Subcutaneous abdominal adipose tissue (tissue), 5 donors: ENCODE results near the gene CH25H.

Source experiments
- H3K27ac ChIP-seq: one replicate; pipeline ENCODE4 v1.7.0; 2013; ENCODE audit warnings: low read depth, mild to moderate bottlenecking, inconsistent platforms, low read length, moderate library complexity
- H3K27me3 ChIP-seq, 5 donors: one replicate each; pipeline ENCODE4 v1.7.0; 2013; ENCODE audit warnings: low read length in 5 of 5, inconsistent platforms in 1 of 5; ENCODE audit not compliant: control insufficient read depth in 5 of 5, insufficient read depth in 4 of 5
- H3K36me3 ChIP-seq, 5 donors: one replicate each; pipeline ENCODE4 v1.7.0; 2013; ENCODE audit warnings: low read length in 5 of 5; ENCODE audit not compliant: control insufficient read depth in 5 of 5, insufficient read depth in 5 of 5
- H3K4me1 ChIP-seq, 5 donors: one replicate each; pipeline ENCODE4 v1.7.0; 2013; ENCODE audit warnings: low read length in 5 of 5, mild to moderate bottlenecking in 3 of 5, moderate library complexity in 1 of 5; ENCODE audit not compliant: control insufficient read depth in 5 of 5, insufficient read depth in 5 of 5
- H3K4me3 ChIP-seq, 5 donors: one replicate each; pipeline ENCODE4 v1.7.0; 2013; ENCODE audit warnings: low read length in 5 of 5, low read depth in 1 of 5
- H3K9ac ChIP-seq, 5 donors: one replicate each; pipeline ENCODE4 v1.7.0; 2013; ENCODE audit warnings: low read length in 5 of 5, mild to moderate bottlenecking in 4 of 5, moderate library complexity in 3 of 5
- H3K9me3 ChIP-seq, 5 donors: one replicate each; pipeline ENCODE4 v1.7.0; 2013; ENCODE audit warnings: low read length in 5 of 5; ENCODE audit not compliant: control insufficient read depth in 5 of 5
- donor health status: healthy.
- donor health status: healthy.
- donor health status: healthy.
- donor health status: healthy.
- donor health status: healthy.

Gene CH25H

GRCh38 chr10:89162596-89162995 is 44.5 kb downstream of the CH25H start:
- H3K27me3 ChIP-seq: no peaks in the 10 kb centered on the region
- H3K4me3 ChIP-seq: no peak overlapping the region
- no peaks in the 10 kb centered on the region for H3K36me3 ChIP-seq
- peak overlapping the region; percentile 64 for H3K27ac ChIP-seq
- H3K9me3 ChIP-seq: no peaks in the 10 kb centered on the region
- H3K4me1 ChIP-seq: peaks cover 0 to 39% (median 23%) of the 10 kb centered on the region in 5 donors
- H3K9ac ChIP-seq: no peak overlapping the region

DNA sequence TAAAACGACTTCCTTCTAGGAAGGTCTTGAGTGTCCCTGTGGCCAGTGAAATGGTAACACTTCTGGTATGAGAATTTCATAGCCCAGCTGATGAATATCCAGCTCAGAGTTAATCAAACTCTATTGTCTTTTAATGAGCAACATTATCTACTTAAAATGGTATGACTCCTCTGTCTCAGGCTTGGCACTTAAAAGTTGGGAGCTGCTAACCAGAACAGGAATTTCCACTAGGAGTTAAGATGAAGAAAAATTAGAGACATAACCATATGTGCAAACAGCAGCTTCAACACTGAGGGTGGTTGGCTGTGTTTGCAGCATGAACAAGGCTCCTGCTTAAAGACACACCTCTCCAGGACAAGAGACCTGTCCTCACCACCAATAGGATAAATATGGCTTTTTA is 46.8 kb downstream of the CH25H start:
- Histone ChIP-seq H3K4me3 (no peak overlapping the region), H3K9me3 (no peaks in the 10 kb centered on the region), H3K9ac (peak overlapping the region in 1 of 5 donors; percentile 47), H3K36me3 (no peaks in the 10 kb centered on the region), H3K27me3 (no peaks in the 10 kb centered on the region), H3K27ac (peak overlapping the region; percentile 61), H3K4me1 (peaks cover 0 to 36% (median 18%) of the 10 kb centered on the region in 5 donors)

DNA sequence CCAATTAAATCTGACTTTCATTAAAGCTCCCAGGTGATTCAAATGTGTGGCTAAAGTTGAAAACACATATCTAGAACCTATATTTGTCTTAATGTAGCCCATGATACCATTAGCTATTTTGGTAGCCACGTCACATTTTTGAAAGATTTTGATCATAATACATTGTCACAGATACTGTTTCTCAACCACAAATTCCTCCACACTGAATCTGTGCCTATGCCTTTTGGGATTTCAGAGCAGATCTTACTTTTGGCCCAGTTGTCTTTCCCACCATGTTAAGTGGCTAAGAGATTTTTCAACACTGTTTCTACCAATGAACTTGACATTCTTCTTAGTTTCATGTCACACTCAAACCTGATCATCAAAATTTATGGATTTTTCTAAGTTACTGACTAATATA is 47.4 kb downstream of the CH25H start:
- no peaks in the 10 kb centered on the region for H3K36me3 ChIP-seq
- no peaks in the 10 kb centered on the region for H3K27me3 ChIP-seq
- no peak overlapping the region for H3K4me3 ChIP-seq
- peak overlapping the region; percentile 61 for H3K27ac ChIP-seq
- H3K4me1 ChIP-seq: peaks cover 0 to 36% (median 18%) of the 10 kb centered on the region in 5 donors
- H3K9ac ChIP-seq: no peak overlapping the region
- no peaks in the 10 kb centered on the region for H3K9me3 ChIP-seq

- Histone ChIP-seq H3K9me3 (no peaks in the 10 kb centered on the region), H3K4me1 (peaks cover 0 to 34% (median 17%) of the 10 kb centered on the region in 5 donors), H3K27ac (peak overlapping the region; percentile 89), H3K27me3 (no peaks in the 10 kb centered on the region), H3K4me3 (no peak overlapping the region), H3K9ac (peak overlapping the region in 1 of 5 donors; percentile 51), H3K36me3 (no peaks in the 10 kb centered on the region)
Measured at GRCh38 chr10:89159316-89159715, 47.8 kb downstream of the CH25H start.

- Histone ChIP-seq H3K9ac (peak overlapping the region in 2 of 5 donors; percentile 35 to 51), H3K9me3 (no peaks in the 10 kb centered on the region), H3K27me3 (no peaks in the 10 kb centered on the region), H3K4me3 (no peak overlapping the region), H3K36me3 (no peaks in the 10 kb centered on the region), H3K4me1 (peaks cover 0 to 30% (median 8%) of the 10 kb centered on the region in 5 donors), H3K27ac (peak overlapping the region; percentile 89)
Measured at GRCh38 chr10:89158446-89158845, 48.7 kb downstream of the CH25H start.

DNA sequence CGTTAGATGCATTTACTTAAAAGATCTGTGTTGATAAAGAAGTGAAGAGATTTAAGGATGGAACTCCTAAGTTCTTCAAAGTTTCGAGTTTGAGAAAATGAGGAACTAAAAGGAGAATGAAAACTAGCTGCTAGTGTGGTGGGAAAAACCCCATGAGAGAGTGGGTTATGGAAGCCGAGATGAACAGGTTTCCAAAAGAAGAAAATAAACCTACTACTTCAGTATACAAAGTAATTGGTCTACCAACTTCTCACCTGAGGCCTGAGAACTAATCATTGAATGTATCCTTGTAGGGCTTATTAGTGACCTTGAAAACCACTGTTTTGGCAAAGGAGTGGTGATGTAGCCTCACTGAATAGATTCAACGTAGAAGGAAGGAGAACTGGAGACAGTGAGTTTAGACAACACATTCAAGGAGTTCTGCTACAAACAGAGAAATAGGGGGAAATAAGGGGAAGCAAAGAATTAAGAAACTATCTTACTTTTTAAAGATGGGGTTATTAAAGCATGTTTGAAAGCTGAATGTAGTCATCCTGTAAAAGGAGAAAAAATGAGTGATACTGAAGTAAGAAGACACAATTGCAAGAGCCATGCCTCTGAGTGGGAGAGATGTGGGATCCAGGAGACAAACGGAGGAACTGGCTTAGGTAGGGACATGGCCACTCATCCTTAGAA is 50.8 kb downstream of the CH25H start:
- Histone ChIP-seq H3K27me3 (no peaks in the 10 kb centered on the region), H3K4me3 (no peak overlapping the region), H3K27ac (no peak overlapping the region), H3K36me3 (no peaks in the 10 kb centered on the region), H3K9ac (no peak overlapping the region), H3K4me1 (peaks cover 0 to 20% (median 6%) of the 10 kb centered on the region in 5 donors), H3K9me3 (no peaks in the 10 kb centered on the region)
